ENCODE results near the gene KBTBD12. TPM values are rescaled to one million over a fixed set of nuclear protein-coding genes. Genes with fewer than 3 reads are reported as not detected.

Gene KBTBD12
- total RNA-seq, 1 experiment from 2014 or later = not detected

DNA sequence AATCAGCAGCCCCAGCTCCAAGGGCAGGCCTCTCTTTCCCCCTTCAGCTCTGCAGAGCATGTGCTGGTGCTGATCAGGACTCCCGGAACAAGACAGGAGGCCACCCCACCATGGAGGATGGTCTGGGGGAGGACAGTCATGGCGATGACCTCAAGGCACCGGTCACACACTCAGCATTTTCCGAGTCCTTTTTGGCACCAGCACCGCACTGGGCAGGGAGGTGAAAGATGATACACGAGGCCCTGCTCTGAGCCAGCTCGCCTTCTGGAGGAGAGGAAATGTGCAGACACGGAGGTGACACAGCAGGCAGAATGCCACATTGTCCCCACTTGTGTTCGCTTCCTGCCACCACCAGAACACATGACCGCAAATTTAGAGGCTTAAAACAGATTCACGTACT, 75.4 kb downstream of the KBTBD12 start:
- H3K4me1 ChIP-seq (ENCODE audit: control insufficient read depth in 1 of 2, insufficient read depth in 2 of 2, low read length in 2 of 2) = peaks cover 12 to 16% of the 10 kb centered on the region in 2 experiments
- H3K27me3 ChIP-seq (ENCODE audit: insufficient read depth, low read length) = no peaks in the 10 kb centered on the region
- H3K4me3 ChIP-seq (replicated peaks in 1 of 2; ENCODE audit: low read depth in 1 of 2, low read length in 2 of 2) = no peak overlapping the region
- intact Hi-C loops (cut with micrococcal nuclease) = no loop called here
- H3K9ac ChIP-seq (ENCODE audit: low read length) = no peak overlapping the region
- H4K20me1 ChIP-seq (ENCODE audit: insufficient read depth) = no peaks in the 10 kb centered on the region
- RAD21 ChIA-PET (ENCODE audit: low non-redundant PET in 1 of 2, low total read pairs in 2 of 2, uncharacterized antibody in 2 of 2, unreplicated experiment in 2 of 2) = no interaction called here
- CTCF ChIA-PET = no interaction called here
- TF ChIP-seq, protein P1, sequence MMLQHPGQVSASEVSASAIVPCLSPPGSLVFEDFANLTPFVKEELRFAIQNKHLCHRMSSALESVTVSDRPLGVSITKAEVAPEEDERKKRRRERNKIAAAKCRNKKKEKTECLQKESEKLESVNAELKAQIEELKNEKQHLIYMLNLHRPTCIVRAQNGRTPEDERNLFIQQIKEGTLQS (IDR thresholded peaks at IDR 0.05) = no peak
- TF ChIP-seq POLR2A (IDR thresholded peaks at IDR 0.05; ENCODE audit: borderline replicate concordance, extremely low read depth, insufficient read depth, insufficient read length) = no peak
- no peak for TF ChIP-seq TCF7L2 (IDR thresholded peaks at IDR 0.05; ENCODE audit: borderline replicate concordance, extremely low read depth, insufficient read depth, insufficient read length)
- no peak for TF ChIP-seq ZNF274 (IDR thresholded peaks at IDR 0.05; ENCODE audit: low read depth, low read length)
- no peak for TF ChIP-seq CEBPB (IDR thresholded peaks at IDR 0.05; ENCODE audit: low read depth)
- no peak for TF ChIP-seq ZFX (IDR thresholded peaks at IDR 0.05)
- TF ChIP-seq CBX3 (IDR thresholded peaks at IDR 0.05; ENCODE audit: low read depth) = no peak
- TF ChIP-seq EZH2phosphoT487 (IDR thresholded peaks at IDR 0.05; ENCODE audit: borderline replicate concordance) = no peak
- TF ChIP-seq EZH2 (IDR thresholded peaks at IDR 0.05) = no peak
- TF ChIP-seq RAD21 (IDR thresholded peaks at IDR 0.05; ENCODE audit: low read depth) = no peak
- no peak for TF ChIP-seq CTCF (IDR thresholded peaks at IDR 0.05 in 2 of 3, conservative IDR thresholded peaks at IDR 0.05 in 1 of 3; ENCODE audit: borderline replicate concordance in 1 of 3, insufficient read depth in 1 of 3, low read depth in 2 of 3, low read length in 2 of 3)
- TF ChIP-seq JUND (IDR thresholded peaks at IDR 0.05) = no peak
- TF ChIP-seq SIN3A (IDR thresholded peaks at IDR 0.05; ENCODE audit: low read depth) = no peak
- DNase-seq (ENCODE audit: low read depth, low spot score) (no peak), ATAC-seq (no peak)
- no peaks in the 10 kb centered on the region for H3K79me2 ChIP-seq (ENCODE audit: insufficient read depth, low read length)
- no peak overlapping the region for H3K27ac ChIP-seq (ENCODE audit: low read depth, low read length)
- POLR2A ChIA-PET = no interaction called here
- no peaks in the 10 kb centered on the region for H3K9me3 ChIP-seq (ENCODE audit: control insufficient read depth in 1 of 2, insufficient read depth in 1 of 2, low read depth in 1 of 2, low read length in 2 of 2)
- no peaks in the 10 kb centered on the region for H3K36me3 ChIP-seq (ENCODE audit: control insufficient read depth in 1 of 2, insufficient read depth in 2 of 2, low read length in 2 of 2)
- no peaks in the 10 kb centered on the region for H3K9me2 ChIP-seq (ENCODE audit: insufficient read depth)
- H3K4me2 ChIP-seq (ENCODE audit: low read length) = no peak overlapping the region
- BruUV-seq (replicated peaks) = no TSS peak
- H2AFZ ChIP-seq (ENCODE audit: low read depth, low read length, poor library complexity, severe bottlenecking) = no peak overlapping the region

Data from HCT116 (cell line).